ENCODE measurements around the gene SH2D7. TPM values are rescaled to one million over a fixed set of nuclear protein-coding genes. Genes with fewer than 3 reads are reported as not detected.

SH2D7 gene
- total RNA-seq, 2 experiments from 2014 or later: 0.29 to 0.31 TPM

GRCh38 chr15:78070049-78070700 lies 22.2 kb upstream of the SH2D7 start:
- DNase-seq: peak; percentile 63
- Mint-ChIP-seq H3K36me3 (ENCODE audit: low read depth) (peaks cover 68% of the 10 kb centered on the region), H3K9me3 (ENCODE audit: insufficient read depth) (no peaks in the 10 kb centered on the region), H3K27ac (peak overlapping the region; percentile 95), H3K4me1 (ENCODE audit: low read depth) (peaks cover 39% of the 10 kb centered on the region), H3K4me3 (peak overlapping the region; percentile 70), H3K27me3 (ENCODE audit: low read depth) (no peaks in the 10 kb centered on the region)
- POLR2A ChIA-PET: interaction anchor here (1.5 to 5.9 kb wide), 6 partner anchors 10 to 35 kb away, joined by 4 to 71 read pairs (median 20); no protein-coding TSS in a partner anchor
- CTCF ChIA-PET: interaction anchor here (1.0 to 15.5 kb wide), 11 partner anchors 8 to 111 kb away, joined by 3 to 305 read pairs (median 5); no protein-coding TSS in a partner anchor
- ATAC-seq: peak; percentile 37

- Mint-ChIP-seq H3K4me3 (no peak overlapping the region), H3K4me1 (ENCODE audit: low read depth) (peaks cover 49% of the 10 kb centered on the region), H3K27me3 (ENCODE audit: low read depth) (no peaks in the 10 kb centered on the region), H3K36me3 (ENCODE audit: low read depth) (peaks cover 69% of the 10 kb centered on the region), H3K9me3 (ENCODE audit: insufficient read depth) (no peaks in the 10 kb centered on the region), H3K27ac (peak overlapping the region; percentile 56)
- ChIA-PET POLR2A (interaction anchor here (0.6 to 4.5 kb wide), 4 partner anchors 12 to 321 kb away, joined by 3 to 21 read pairs (median 12); no protein-coding TSS in a partner anchor), CTCF (interaction anchor here (0.8 to 15.5 kb wide), 8 partner anchors 9 to 169 kb away, joined by 3 to 305 read pairs (median 5); no protein-coding TSS in a partner anchor)
- no peak for ATAC-seq
- DNase-seq: no peak
These were observed 21.0 kb upstream of the SH2D7 start for GRCh38 chr15:78071383-78071782.

GRCh38 chr15:78072080-78072892 lies 20.1 kb upstream of the SH2D7 start:
- ChIA-PET POLR2A (interaction anchor here (1.0 to 4.5 kb wide), 3 partner anchors 16 to 37 kb away, joined by 3 to 21 read pairs (median 6); no protein-coding TSS in a partner anchor), CTCF (interaction anchor here (0.9 to 15.5 kb wide), 8 partner anchors 9 to 72 kb away, joined by 3 to 305 read pairs (median 6); no protein-coding TSS in a partner anchor)
- DNase-seq (no peak), ATAC-seq (no peak)
- H3K27ac Mint-ChIP-seq: peak overlapping the region; percentile 84
- no peaks in the 10 kb centered on the region for H3K9me3 Mint-ChIP-seq (ENCODE audit: insufficient read depth)
- peaks cover 61% of the 10 kb centered on the region for H3K36me3 Mint-ChIP-seq (ENCODE audit: low read depth)
- H3K27me3 Mint-ChIP-seq (ENCODE audit: low read depth): no peaks in the 10 kb centered on the region
- peaks cover 49% of the 10 kb centered on the region for H3K4me1 Mint-ChIP-seq (ENCODE audit: low read depth)
- peak overlapping the region; percentile 67 for H3K4me3 Mint-ChIP-seq

- Mint-ChIP-seq H3K27ac (peak overlapping the region; percentile 84), H3K27me3 (ENCODE audit: low read depth) (no peaks in the 10 kb centered on the region), H3K36me3 (ENCODE audit: low read depth) (peaks cover 54% of the 10 kb centered on the region), H3K4me3 (peak overlapping the region; percentile 67), H3K9me3 (ENCODE audit: insufficient read depth) (no peaks in the 10 kb centered on the region), H3K4me1 (ENCODE audit: low read depth) (peaks cover 54% of the 10 kb centered on the region)
- POLR2A ChIA-PET: interaction anchor here (1.0 to 4.5 kb wide), 3 partner anchors 17 to 38 kb away, joined by 3 to 21 read pairs (median 6); no protein-coding TSS in a partner anchor
- CTCF ChIA-PET: interaction anchor here (0.9 to 15.5 kb wide), 7 partner anchors 10 to 73 kb away, joined by 3 to 305 read pairs (median 6); no protein-coding TSS in a partner anchor
- no peak for DNase-seq
- ATAC-seq: no peak
These were observed 19.1 kb upstream of the SH2D7 start for GRCh38 chr15:78073046-78073787.

GRCh38 chr15:78075490-78076230 lies 16.7 kb upstream of the SH2D7 start:
- H3K27me3 Mint-ChIP-seq (ENCODE audit: low read depth): no peaks in the 10 kb centered on the region

GRCh38 chr15:78076231-78077052 lies 15.9 kb upstream of the SH2D7 start:
- H3K4me3 Mint-ChIP-seq: peak overlapping the region; percentile 100
- no peaks in the 10 kb centered on the region for H3K9me3 Mint-ChIP-seq (ENCODE audit: insufficient read depth)
- peaks cover 39% of the 10 kb centered on the region for H3K36me3 Mint-ChIP-seq (ENCODE audit: low read depth)
- no peaks in the 10 kb centered on the region for H3K27me3 Mint-ChIP-seq (ENCODE audit: low read depth)
- no peak for DNase-seq
- H3K27ac Mint-ChIP-seq: peak overlapping the region; percentile 94
- peak; percentile 41 for ATAC-seq
- H3K4me1 Mint-ChIP-seq (ENCODE audit: low read depth): peaks cover 54% of the 10 kb centered on the region
- CTCF ChIA-PET: interaction anchor here (0.6 to 15.5 kb wide), 5 partner anchors 14 to 42 kb away, joined by 3 to 305 read pairs (median 9); no protein-coding TSS in a partner anchor
- POLR2A ChIA-PET: interaction anchor here (0.7 to 1.7 kb wide), 7 partner anchors 10 to 56 kb away, joined by 3 to 5 read pairs (median 4); no protein-coding TSS in a partner anchor

More at GRCh38 chr15:78075490-78076230, 16.7 kb upstream of the SH2D7 start:
- POLR2A ChIA-PET: interaction anchor here (0.7 to 1.5 kb wide), 5 partner anchors 10 to 55 kb away, joined by 3 to 5 read pairs (median 4); no protein-coding TSS in a partner anchor
- no peak for ATAC-seq
- peaks cover 58% of the 10 kb centered on the region for H3K4me1 Mint-ChIP-seq (ENCODE audit: low read depth)
- H3K27ac Mint-ChIP-seq: peak overlapping the region; percentile 74
- CTCF ChIA-PET: interaction anchor here (0.7 to 15.5 kb wide), 5 partner anchors 14 to 41 kb away, joined by 3 to 305 read pairs (median 9); no protein-coding TSS in a partner anchor
- peak overlapping the region; percentile 100 for H3K4me3 Mint-ChIP-seq
- peaks cover 43% of the 10 kb centered on the region for H3K36me3 Mint-ChIP-seq (ENCODE audit: low read depth)
- H3K9me3 Mint-ChIP-seq (ENCODE audit: insufficient read depth): no peaks in the 10 kb centered on the region
- DNase-seq: no peak

GRCh38 chr15:78077053-78077870 lies 15.1 kb upstream of the SH2D7 start, which contains the start of gene TBC1D2B:
Gene TBC1D2B, minus strand, starts transcription at chr15:78077711. Its CDS starts 59 bp downstream, at chr15:78077652.
- H3K9me3 Mint-ChIP-seq (ENCODE audit: insufficient read depth): no peaks in the 10 kb centered on the region
- peaks cover 31% of the 10 kb centered on the region for H3K36me3 Mint-ChIP-seq (ENCODE audit: low read depth)
- ATAC-seq (peak; percentile 83), DNase-seq (peak; percentile 69)
- ChIA-PET POLR2A (interaction anchor here (0.9 to 1.7 kb wide), 3 partner anchors 26 to 42 kb away, joined by 4 to 5 read pairs (median 4); no protein-coding TSS in a partner anchor), CTCF (interaction anchor here (0.6 to 15.5 kb wide), 5 partner anchors 9 to 43 kb away, joined by 3 to 305 read pairs (median 3); no protein-coding TSS in a partner anchor)
- H3K27ac Mint-ChIP-seq: peak within 1 kb of the TSS; percentile 94
- H3K4me1 Mint-ChIP-seq (ENCODE audit: low read depth): peaks cover 50% of the 10 kb centered on the region
- H3K4me3 Mint-ChIP-seq: peak within 1 kb of the TSS; percentile 100
- no peaks in the 10 kb centered on the region for H3K27me3 Mint-ChIP-seq (ENCODE audit: low read depth)

- DNase-seq (no peak), ATAC-seq (no peak)
- peak overlapping the region; percentile 76 for H3K27ac Mint-ChIP-seq
- ChIA-PET POLR2A (interaction anchor here (0.9 to 1.7 kb wide), 3 partner anchors 26 to 43 kb away, joined by 4 to 5 read pairs (median 4); no protein-coding TSS in a partner anchor), CTCF (interaction anchor here (0.7 to 15.5 kb wide), 6 partner anchors 9 to 43 kb away, joined by 3 to 305 read pairs (median 3); no protein-coding TSS in a partner anchor)
- H3K4me1 Mint-ChIP-seq (ENCODE audit: low read depth): peaks cover 50% of the 10 kb centered on the region
- H3K36me3 Mint-ChIP-seq (ENCODE audit: low read depth): peaks cover 26% of the 10 kb centered on the region
- peak overlapping the region; percentile 78 for H3K4me3 Mint-ChIP-seq
- H3K27me3 Mint-ChIP-seq (ENCODE audit: low read depth): no peaks in the 10 kb centered on the region
- H3K9me3 Mint-ChIP-seq (ENCODE audit: insufficient read depth): no peaks in the 10 kb centered on the region
These were observed 14.5 kb upstream of the SH2D7 start for GRCh38 chr15:78077871-78078210.
